Tibial artery (tissue), 4 donors: Measurements from ENCODE around the gene B3GLCT.
A peak's percentile ranks its signal among the peaks of the same experiment; 100 is the strongest.

Experiments used
- DNase-seq, 2 donors: peaks; one replicate each; pipeline ENCODE4 v3.0.0-alpha.2; 2019
- H3K27ac ChIP-seq, 2 donors: fragments of 200-600 bp; sonication (generic) in 1 of 2; 1 replicate in 1 of 2; 2 replicates in 1 of 2; pipeline ENCODE4 v1.5.1; 2018 to 2019; ENCODE audit warnings: mild to moderate bottlenecking in 1 of 2
- H3K27me3 ChIP-seq, 2 donors: fragments of 200-600 bp; sonication (generic) in 1 of 2; one replicate each; pipeline versions ENCODE4 v1.5.1 to v1.6.0; 2016 to 2019
- H3K36me3 ChIP-seq, 3 donors: fragments of 200-600 bp; sonication (generic) in 2 of 3; one replicate each; pipeline ENCODE4 v1.5.1; 2016 to 2019; ENCODE audit warnings: mild to moderate bottlenecking in 2 of 3
- H3K4me1 ChIP-seq, 4 donors: fragments of 200-600 bp; sonication (generic) in 2 of 4; 1 replicate in 3 of 4; 2 replicates in 1 of 4; pipeline ENCODE4 v1.5.1; 2016 to 2019
- H3K4me3 ChIP-seq, 2 donors: fragments of 200-600 bp; sonication (generic) in 1 of 2; 1 replicate in 1 of 2; 2 replicates in 1 of 2; pipeline ENCODE4 v1.5.1; 2018 to 2019; ENCODE audit warnings: mild to moderate bottlenecking in 2 of 2
- H3K9me3 ChIP-seq, 3 donors: fragments of 200-600 bp; sonication (generic) in 1 of 3; one replicate each; pipeline ENCODE4 v1.5.1; 2016 to 2019
- intact Hi-C: fragments of 100-400 bp; cut with DNase I; formaldehyde crosslinking; loops from one replicate; pipeline ENCODE4 v1.15.0; 2023; ENCODE audit warnings: low total_unique reads
- TF ChIP-seq, protein P1 (sequence below), 2 experiments: fragments of 200-600 bp in 1 of 2; fragments of 450-650 bp in 1 of 2; IDR thresholded peaks; one replicate each; pipeline ENCODE4 v1.5.1; 2017 to 2019; ENCODE audit warnings: antibody characterized with exemption in 2 of 2, mild to moderate bottlenecking in 1 of 2, moderate library complexity in 1 of 2

The B3GLCT gene

DNA sequence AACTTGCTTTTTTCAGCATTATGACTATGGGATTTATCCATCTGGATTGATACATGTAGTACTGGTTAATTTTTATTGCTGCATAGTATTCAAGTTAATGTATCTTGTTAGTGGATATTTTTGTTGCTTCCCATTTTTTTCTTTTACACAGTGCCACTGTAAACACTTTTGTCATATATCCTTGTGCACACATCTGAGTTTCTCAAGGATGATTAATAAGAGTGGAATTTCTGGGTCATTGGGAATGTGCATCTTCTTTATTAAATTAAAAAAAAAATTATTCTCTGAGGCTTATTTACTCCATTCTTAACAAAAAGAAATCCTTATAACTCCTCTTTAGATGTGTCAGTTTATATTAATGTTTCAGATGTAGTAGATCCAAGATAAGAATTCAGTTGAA is 27.3 kb downstream of the B3GLCT start:
- TF ChIP-seq, protein P1, sequence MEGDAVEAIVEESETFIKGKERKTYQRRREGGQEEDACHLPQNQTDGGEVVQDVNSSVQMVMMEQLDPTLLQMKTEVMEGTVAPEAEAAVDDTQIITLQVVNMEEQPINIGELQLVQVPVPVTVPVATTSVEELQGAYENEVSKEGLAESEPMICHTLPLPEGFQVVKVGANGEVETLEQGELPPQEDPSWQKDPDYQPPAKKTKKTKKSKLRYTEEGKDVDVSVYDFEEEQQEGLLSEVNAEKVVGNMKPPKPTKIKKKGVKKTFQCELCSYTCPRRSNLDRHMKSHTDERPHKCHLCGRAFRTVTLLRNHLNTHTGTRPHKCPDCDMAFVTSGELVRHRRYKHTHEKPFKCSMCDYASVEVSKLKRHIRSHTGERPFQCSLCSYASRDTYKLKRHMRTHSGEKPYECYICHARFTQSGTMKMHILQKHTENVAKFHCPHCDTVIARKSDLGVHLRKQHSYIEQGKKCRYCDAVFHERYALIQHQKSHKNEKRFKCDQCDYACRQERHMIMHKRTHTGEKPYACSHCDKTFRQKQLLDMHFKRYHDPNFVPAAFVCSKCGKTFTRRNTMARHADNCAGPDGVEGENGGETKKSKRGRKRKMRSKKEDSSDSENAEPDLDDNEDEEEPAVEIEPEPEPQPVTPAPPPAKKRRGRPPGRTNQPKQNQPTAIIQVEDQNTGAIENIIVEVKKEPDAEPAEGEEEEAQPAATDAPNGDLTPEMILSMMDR (IDR thresholded peaks at IDR 0.05) = no peak
- Histone ChIP-seq H3K27ac (no peak overlapping the region), H3K27me3 (no peaks in the 10 kb centered on the region), H3K4me1 (no peaks in the 10 kb centered on the region), H3K4me3 (no peak overlapping the region), H3K36me3 (peaks cover 5 to 20% (median 6%) of the 10 kb centered on the region in 3 donors), H3K9me3 (no peaks in the 10 kb centered on the region)
- no peak for DNase-seq
- intact Hi-C loops = no loop called here

DNA sequence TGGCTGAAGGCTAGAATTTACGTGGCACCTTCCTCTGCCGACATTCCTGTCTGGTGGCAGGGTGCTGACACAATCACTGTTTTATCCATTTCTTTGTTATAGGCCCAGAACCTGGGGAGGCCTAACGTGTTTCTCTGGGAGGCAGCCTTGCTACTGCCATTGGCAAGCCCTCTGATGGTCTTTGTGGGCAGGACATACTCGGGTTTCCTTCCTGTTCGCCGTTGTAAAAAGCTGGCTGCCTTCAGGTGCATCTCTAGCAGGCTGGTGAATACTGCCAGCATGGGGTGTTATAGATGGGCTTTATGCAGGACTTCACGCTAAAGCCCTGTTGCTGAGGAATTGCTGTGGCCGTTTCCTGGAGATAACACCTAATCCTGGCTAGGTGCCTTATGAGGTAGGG is 28.1 kb downstream of the B3GLCT start:
- H3K27ac ChIP-seq = no peak overlapping the region
- no peaks in the 10 kb centered on the region for H3K27me3 ChIP-seq
- intact Hi-C loops = no loop called here
- TF ChIP-seq, protein P1 (IDR thresholded peaks at IDR 0.05) = no peak
- no peak for DNase-seq
- H3K4me1 ChIP-seq = no peaks in the 10 kb centered on the region
- no peak overlapping the region for H3K4me3 ChIP-seq
- no peaks in the 10 kb centered on the region for H3K9me3 ChIP-seq
- H3K36me3 ChIP-seq = peaks cover 5 to 20% (median 6%) of the 10 kb centered on the region in 3 donors

DNA sequence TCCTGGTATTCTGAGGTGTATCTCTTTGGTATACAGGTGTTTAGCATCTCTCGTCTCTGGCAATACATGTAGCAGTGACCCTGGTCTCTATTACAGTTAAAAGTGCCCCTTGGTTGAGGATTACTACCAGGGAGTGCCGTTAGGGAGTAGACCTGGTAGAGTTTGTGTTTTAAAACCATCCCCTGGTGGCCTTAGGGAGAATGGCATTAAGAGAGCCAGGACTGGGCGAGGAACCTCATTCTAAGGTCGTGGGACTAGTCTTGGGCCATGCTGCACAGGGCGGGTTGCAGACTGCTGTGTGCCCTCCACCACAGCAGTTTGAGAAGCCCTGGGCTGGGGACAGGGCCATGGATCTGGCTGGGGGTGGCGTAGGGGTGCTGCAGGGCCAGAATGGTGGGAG is 35.0 kb downstream of the B3GLCT start:
- Histone ChIP-seq H3K36me3 (peaks cover 0 to 6% (median 5%) of the 10 kb centered on the region in 3 donors), H3K4me3 (no peak overlapping the region), H3K27ac (no peak overlapping the region), H3K9me3 (no peaks in the 10 kb centered on the region), H3K4me1 (no peaks in the 10 kb centered on the region), H3K27me3 (no peaks in the 10 kb centered on the region)
- TF ChIP-seq, protein P1 (IDR thresholded peaks at IDR 0.05) = no peak
- no peak for DNase-seq
- intact Hi-C loops = loop anchor here (10.0 kb wide), 1 partner anchor 190 kb away; no protein-coding TSS in a partner anchor

DNA sequence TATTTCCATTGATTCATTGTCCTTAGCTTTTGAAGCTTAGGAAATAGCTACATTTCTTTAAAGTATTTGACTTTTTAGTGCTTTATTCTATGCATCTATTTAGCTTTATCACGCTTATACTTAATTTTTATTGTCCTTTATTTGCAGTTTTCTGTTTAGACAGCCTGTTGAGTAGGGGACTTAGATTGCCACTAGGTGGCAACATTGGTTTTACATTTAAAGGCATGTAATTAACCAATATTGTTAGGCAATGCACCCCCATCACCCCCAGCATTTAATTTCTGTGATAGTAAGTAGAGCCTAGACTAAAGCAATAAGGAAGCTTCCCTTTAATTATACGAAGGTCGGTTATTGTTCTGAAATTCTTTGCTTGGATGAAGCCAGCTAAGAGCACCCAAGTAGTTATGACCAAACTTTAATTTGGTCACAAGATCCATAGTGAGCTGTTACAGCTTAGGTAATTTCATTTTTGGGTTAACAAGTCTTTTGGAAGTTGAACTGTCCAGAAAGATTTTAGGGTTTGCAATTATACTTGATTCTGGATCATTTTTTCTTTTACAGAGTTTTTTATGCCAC is 36.5 kb downstream of the B3GLCT start:
- TF ChIP-seq, protein P1 (IDR thresholded peaks at IDR 0.05) = peak; percentile 55 to 64
- no peaks in the 10 kb centered on the region for H3K27me3 ChIP-seq
- DNase-seq = no peak

DNA sequence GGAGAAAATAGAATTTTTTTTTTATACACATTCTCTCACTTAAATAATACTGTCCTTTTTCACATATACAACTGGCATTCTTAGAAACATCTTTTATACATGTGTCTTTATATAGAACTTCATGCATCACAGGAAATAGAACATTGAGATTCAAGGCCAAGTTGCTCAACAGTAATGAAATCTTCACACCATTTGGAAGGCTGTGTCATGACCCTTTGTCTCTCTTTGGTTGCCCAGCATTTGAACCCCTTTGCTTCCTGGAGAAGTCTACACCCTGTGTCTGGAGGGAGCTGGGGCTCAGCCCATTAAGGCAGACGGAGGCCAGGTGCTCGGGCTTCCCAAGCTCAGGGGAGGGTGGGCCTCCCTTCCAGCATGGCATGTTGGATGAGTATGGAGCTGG is 41.1 kb downstream of the B3GLCT start:
- Histone ChIP-seq H3K9me3 (no peaks in the 10 kb centered on the region), H3K4me3 (no peak overlapping the region), H3K27me3 (no peaks in the 10 kb centered on the region), H3K36me3 (no peaks in the 10 kb centered on the region), H3K4me1 (peaks cover 0 to 5% (median 0%) of the 10 kb centered on the region in 4 donors), H3K27ac (no peak overlapping the region)
- TF ChIP-seq, protein P1 (IDR thresholded peaks at IDR 0.05) = no peak
- DNase-seq = no peak
- intact Hi-C loops = no loop called here

More for the DNA sequence above, 36.5 kb downstream of the B3GLCT start:
- intact Hi-C loops = loop anchor here (10.0 kb wide), 1 partner anchor 189 kb away; no protein-coding TSS in a partner anchor
- no peak overlapping the region for H3K27ac ChIP-seq
- H3K9me3 ChIP-seq = no peaks in the 10 kb centered on the region
- H3K4me1 ChIP-seq = no peaks in the 10 kb centered on the region
- H3K4me3 ChIP-seq = no peak overlapping the region
- peaks cover 0 to 5% (median 0%) of the 10 kb centered on the region in 3 donors for H3K36me3 ChIP-seq
